OCI-LY3 (cell line): Measurements from ENCODE around the gene GAGE12J.

Experiments used
- CTCF ChIP-seq: fragments of 200-600, 300-600 bp; sonication (generic); IDR thresholded peaks from 2 replicates; pipeline ENCODE4 v1.5.1; 2014; ENCODE audit warnings: antibody characterized with exemption, low read length, low read depth
- EZH2phosphoT487 ChIP-seq: fragments of 200-600 bp; shearing (Covaris generic); IDR thresholded peaks from 2 replicates; pipeline ENCODE4 v1.6.1; 2018; ENCODE audit warnings: antibody characterized with exemption, mixed run types, low read depth

DNA sequence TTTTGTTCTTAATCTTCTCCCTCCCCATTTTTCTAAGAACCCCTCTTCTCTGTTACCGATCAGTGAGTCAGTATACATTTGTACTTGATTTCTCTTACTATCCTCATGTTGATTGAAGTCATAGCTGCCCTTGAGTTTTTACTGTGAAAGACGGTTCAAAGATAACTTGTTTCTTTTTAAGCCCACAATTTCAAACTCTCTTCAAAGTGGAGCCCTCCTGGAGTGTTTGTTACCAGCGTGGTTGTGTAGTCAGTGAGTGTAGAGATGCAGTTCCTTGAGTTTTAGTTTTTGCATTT lies 44.4 kb upstream of the GAGE12J start:
- no peak for TF ChIP-seq CTCF
- no peak for TF ChIP-seq EZH2phosphoT487
